ENCODE measurements around the gene UNG. TPM values are rescaled to one million over a fixed set of nuclear protein-coding genes. Genes with fewer than 3 reads are reported as not detected.

Gene UNG
- total and polyA plus RNA-seq, 9 of the 15 experiments (the other 6 are each of a cell fraction or from before 2014, with no cell fraction given) = 8.4 to 59.8 (median 41.0) TPM

GRCh38 chr12:109052414-109053323 is 44.7 kb upstream of the UNG start, which contains the start of gene USP30 (continued):
- TF ChIP-seq ZBTB12 (CRISPR knock-in tag; IDR thresholded peaks at IDR 0.05) (no peak), ATF3 (IDR thresholded peaks at IDR 0.05) (no peak), ATF3 (CRISPR knock-in tag; conservative IDR thresholded peaks at IDR 0.05) (peak; percentile 74; the same call in 1 of the 2 replicates), CCNT2 (IDR thresholded peaks at IDR 0.05; ENCODE audit: borderline replicate concordance, extremely low read depth, insufficient read length, low read depth, low read length) (peak; percentile 24), ZNF639 (CRISPR knock-in tag; conservative IDR thresholded peaks at IDR 0.05 in 1 of 2, IDR thresholded peaks at IDR 0.05 in 1 of 2) (peak in 1 of 2 experiments; percentile 97; a peak in 2 of 4 replicates), ZNF79 (CRISPR knock-in tag; IDR thresholded peaks at IDR 0.05; ENCODE audit: low read depth) (no peak), PRMT5 (CRISPR knock-in tag; IDR thresholded peaks at IDR 0.05) (no peak), MEIS2 (IDR thresholded peaks at IDR 0.05; ENCODE audit: partially characterized antibody) (peak; percentile 15), DDX20 (tag; IDR thresholded peaks at IDR 0.05; ENCODE audit: low read depth) (no peak), ESRRB (CRISPR knock-in tag; IDR thresholded peaks at IDR 0.05; ENCODE audit: borderline replicate concordance) (no peak), DNMT1 (IDR thresholded peaks at IDR 0.05) (no peak), SOX6 (IDR thresholded peaks at IDR 0.05) (peak; percentile 63; the same call in 1 of the 2 replicates), ZNF586 (CRISPR knock-in tag; conservative IDR thresholded peaks at IDR 0.05) (no peak), SRF (CRISPR knock-in tag; IDR thresholded peaks at IDR 0.05) (peak in 1 of 2 experiments; percentile 40; a peak in 1 of 4 replicates), ARID4B (CRISPR knock-in tag; IDR thresholded peaks at IDR 0.05) (peak; percentile 93), KAT8 (IDR thresholded peaks at IDR 0.05; ENCODE audit: low read depth) (no peak), SNAPC5 (CRISPR knock-in tag; IDR thresholded peaks at IDR 0.05) (no peak), POLR3A (IDR thresholded peaks at IDR 0.05; ENCODE audit: borderline replicate concordance, extremely low read depth, insufficient read depth, insufficient read length) (no peak)

All from K562 (cell line).